HepG2 (cell line): ENCODE data around the gene CTRB2. TPM values are rescaled to one million over a fixed set of nuclear protein-coding genes. Genes with fewer than 3 reads are reported as not detected.

Source experiments
- BRCA1 ChIP-seq: sonication (generic); formaldehyde crosslinking; IDR thresholded peaks from 2 replicates; pipeline ENCODE4 v1.4.0; 2020; ENCODE audit warnings: missing genetic modification reagents
- NCOA2 ChIP-seq: sonication (generic); formaldehyde crosslinking; IDR thresholded peaks from 2 replicates; pipeline ENCODE4 v1.8.0; 2022; ENCODE audit warnings: inconsistent platforms
- POLR2A ChIP-seq, 2 experiments: IDR thresholded peaks; 2 replicates each; pipeline ENCODE4 v1.6.1; 2011; ENCODE audit warnings: low read depth in 2 of 2, low read length in 2 of 2, mild to moderate bottlenecking in 1 of 2, moderate library complexity in 1 of 2; ENCODE audit not compliant: insufficient read depth in 1 of 2
- RFXAP ChIP-seq: sonication (generic); formaldehyde crosslinking; IDR thresholded peaks from 2 replicates; pipeline ENCODE4 v1.4.0; 2020; ENCODE audit warnings: missing genetic modification reagents, borderline replicate concordance
- STAG1 ChIP-seq: sonication (generic); formaldehyde crosslinking; IDR thresholded peaks from 2 replicates; pipeline ENCODE4 v1.4.0; 2020; ENCODE audit warnings: missing genetic modification reagents
- ZNF451 ChIP-seq: sonication (generic); formaldehyde crosslinking; IDR thresholded peaks from 2 replicates; pipeline ENCODE4 v1.5.0; 2020; ENCODE audit warnings: mild to moderate bottlenecking, missing genetic modification reagents
- ZNF629 ChIP-seq: sonication (generic); formaldehyde crosslinking; conservative IDR thresholded peaks from 2 replicates; pipeline ENCODE4 v1.5.0; 2020; ENCODE audit warnings: missing genetic modification reagents
- ZNF788 ChIP-seq: sonication (generic); formaldehyde crosslinking; IDR thresholded peaks from 2 replicates; pipeline ENCODE4 v1.5.0; 2020; ENCODE audit warnings: mild to moderate bottlenecking, missing genetic modification reagents, borderline replicate concordance
- polyA plus RNA-seq, 8 experiments: library from polyadenylated mRNA; depleted of rRNA in 3 of 8; stranded (reverse) in 7 of 8; unstranded in 1 of 8; fragments of >200 nt; fragmentation: Illumina TruSeq in 4 of 8; extraction: Trizol in 4 of 8; gene quantifications; 2 replicates each; pipeline versions ENCODE4 v1.2.1 to v1.2.3, GENCODE V29; 2011 to 2016; ENCODE audit warnings: low read depth in 4 of 8, missing spikeins in 1 of 8, mixed read lengths in 1 of 8; ENCODE audit not compliant: insufficient read depth in 1 of 8
- total RNA-seq, 5 experiments: library from RNA; depleted of rRNA; stranded (reverse); fragments of >200 nt; fragmentation: Illumina TruSeq; extraction: Trizol; gene quantifications; 2 replicates each; pipeline ENCODE4 v1.2.3, GENCODE V29; 2016; ENCODE audit warnings: low read depth in 1 of 5
- TF ChIP-seq, protein P1 (sequence below), 2 experiments: sonication (generic) in 1 of 2; formaldehyde crosslinking in 1 of 2; IDR thresholded peaks; 2 replicates each; pipeline versions ENCODE4 v1.6.1 to v1.9.0; 2014 to 2022; ENCODE audit warnings: antibody characterized with exemption in 1 of 2, borderline replicate concordance in 1 of 2, inconsistent platforms in 1 of 2, low read depth in 1 of 2, missing genetic modification reagents in 1 of 2
- TF ChIP-seq, protein P2 (sequence below): sonication (generic); IDR thresholded peaks from 2 replicates; pipeline ENCODE4 v1.6.1; 2016; ENCODE audit warnings: low read depth, borderline replicate concordance
- TF ChIP-seq, protein P3 (sequence below): IDR thresholded peaks from 2 replicates; pipeline ENCODE4 v1.6.1; 2016; ENCODE audit warnings: missing compliant biosample characterization, missing genetic modification reagents, borderline replicate concordance
- TF ChIP-seq, protein P4 (sequence below): sonication (generic); formaldehyde crosslinking; IDR thresholded peaks from 2 replicates; pipeline ENCODE4 v1.5.1; 2020; ENCODE audit warnings: missing genetic modification reagents, mild to moderate bottlenecking, borderline replicate concordance
- TF ChIP-seq, protein P5 (sequence below): sonication (generic); formaldehyde crosslinking; IDR thresholded peaks from 2 replicates; pipeline ENCODE4 v1.5.0; 2020; ENCODE audit warnings: missing genetic modification reagents
- TF ChIP-seq, protein P6 (sequence below): sonication (generic); formaldehyde crosslinking; IDR thresholded peaks from 2 replicates; pipeline ENCODE4; 2020; ENCODE audit warnings: missing genetic modification reagents, mild to moderate bottlenecking, borderline replicate concordance

CTRB2 gene
- total and polyA plus RNA-seq, 2 of the 13 experiments (the other 11 are each of a cell fraction or from before 2014, with no cell fraction given), result 0.13 TPM; not detected in 1

DNA sequence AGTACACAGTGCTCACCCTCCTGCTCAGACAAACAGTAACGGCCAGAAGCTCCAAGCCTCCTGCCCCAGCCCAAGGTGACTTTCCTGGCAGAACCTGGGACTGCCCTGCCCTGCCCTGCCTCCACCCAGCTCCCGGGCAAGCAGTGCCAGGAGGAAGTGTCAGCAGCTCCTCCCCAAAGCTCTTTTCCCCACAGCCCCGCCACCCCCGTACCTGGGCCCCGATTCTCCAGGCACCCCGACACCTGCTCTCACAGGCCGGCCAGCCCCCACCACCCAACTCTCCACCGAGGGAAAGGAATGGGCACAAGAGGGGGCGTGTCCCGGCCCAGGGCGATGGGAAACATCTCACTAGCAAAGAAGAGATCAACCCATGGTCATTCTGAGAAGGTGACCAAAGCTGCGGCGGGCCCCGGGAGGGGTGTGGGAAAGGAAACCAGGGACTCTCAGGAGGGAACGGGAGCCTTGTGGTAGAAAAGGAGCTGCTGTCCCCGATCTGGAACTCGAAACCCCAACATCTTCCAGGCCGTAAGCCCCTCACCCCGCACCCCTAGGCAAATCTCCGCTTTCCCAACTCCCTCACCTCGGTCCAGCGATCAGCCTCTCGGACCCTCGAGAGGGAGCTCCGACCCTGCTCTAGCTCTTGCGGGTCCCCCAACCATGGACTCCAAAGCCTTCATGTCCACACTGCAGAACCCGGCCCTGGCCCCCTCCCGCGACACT lies 43.3 kb upstream of the CTRB2 start (continued):
- TF ChIP-seq, protein P1, sequence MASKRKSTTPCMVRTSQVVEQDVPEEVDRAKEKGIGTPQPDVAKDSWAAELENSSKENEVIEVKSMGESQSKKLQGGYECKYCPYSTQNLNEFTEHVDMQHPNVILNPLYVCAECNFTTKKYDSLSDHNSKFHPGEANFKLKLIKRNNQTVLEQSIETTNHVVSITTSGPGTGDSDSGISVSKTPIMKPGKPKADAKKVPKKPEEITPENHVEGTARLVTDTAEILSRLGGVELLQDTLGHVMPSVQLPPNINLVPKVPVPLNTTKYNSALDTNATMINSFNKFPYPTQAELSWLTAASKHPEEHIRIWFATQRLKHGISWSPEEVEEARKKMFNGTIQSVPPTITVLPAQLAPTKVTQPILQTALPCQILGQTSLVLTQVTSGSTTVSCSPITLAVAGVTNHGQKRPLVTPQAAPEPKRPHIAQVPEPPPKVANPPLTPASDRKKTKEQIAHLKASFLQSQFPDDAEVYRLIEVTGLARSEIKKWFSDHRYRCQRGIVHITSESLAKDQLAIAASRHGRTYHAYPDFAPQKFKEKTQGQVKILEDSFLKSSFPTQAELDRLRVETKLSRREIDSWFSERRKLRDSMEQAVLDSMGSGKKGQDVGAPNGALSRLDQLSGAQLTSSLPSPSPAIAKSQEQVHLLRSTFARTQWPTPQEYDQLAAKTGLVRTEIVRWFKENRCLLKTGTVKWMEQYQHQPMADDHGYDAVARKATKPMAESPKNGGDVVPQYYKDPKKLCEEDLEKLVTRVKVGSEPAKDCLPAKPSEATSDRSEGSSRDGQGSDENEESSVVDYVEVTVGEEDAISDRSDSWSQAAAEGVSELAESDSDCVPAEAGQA (IDR thresholded peaks at IDR 0.05; ENCODE audit: low read depth), result no peak
- TF ChIP-seq, protein P1 (CRISPR knock-in tag; IDR thresholded peaks at IDR 0.05; ENCODE audit: borderline replicate concordance), result peak; percentile 37; the same call in 1 of the 2 replicates
- TF ChIP-seq BRCA1 (CRISPR knock-in tag) (0 out of 2 replicates have a peak, but pooled peaks have one; percentile 32), ZNF788 (CRISPR knock-in tag) (peak; percentile 44; the same call in 1 of the 2 replicates), POLR2A (IDR thresholded peaks at IDR 0.05; ENCODE audit: insufficient read depth in 1 of 2, low read depth in 2 of 2, low read length in 2 of 2) (peak in 1 of 2 experiments; percentile 5; a peak in 1 of 4 replicates), STAG1 (CRISPR knock-in tag) (peak; percentile 38), ZNF451 (0 out of 2 replicates have a peak, but pooled peaks have one; percentile 4), ZNF629 (CRISPR knock-in tag) (0 out of 2 replicates have a peak, but pooled peaks have one; percentile 9), NCOA2 (0 out of 2 replicates have a peak, but pooled peaks have one; percentile 20), RFXAP (CRISPR knock-in tag) (0 out of 2 replicates have a peak, but pooled peaks have one; percentile 8)
- TF ChIP-seq, protein P2, sequence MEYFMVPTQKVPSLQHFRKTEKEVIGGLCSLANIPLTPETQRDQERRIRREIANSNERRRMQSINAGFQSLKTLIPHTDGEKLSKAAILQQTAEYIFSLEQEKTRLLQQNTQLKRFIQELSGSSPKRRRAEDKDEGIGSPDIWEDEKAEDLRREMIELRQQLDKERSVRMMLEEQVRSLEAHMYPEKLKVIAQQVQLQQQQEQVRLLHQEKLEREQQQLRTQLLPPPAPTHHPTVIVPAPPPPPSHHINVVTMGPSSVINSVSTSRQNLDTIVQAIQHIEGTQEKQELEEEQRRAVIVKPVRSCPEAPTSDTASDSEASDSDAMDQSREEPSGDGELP, result no peak
- TF ChIP-seq, protein P3, sequence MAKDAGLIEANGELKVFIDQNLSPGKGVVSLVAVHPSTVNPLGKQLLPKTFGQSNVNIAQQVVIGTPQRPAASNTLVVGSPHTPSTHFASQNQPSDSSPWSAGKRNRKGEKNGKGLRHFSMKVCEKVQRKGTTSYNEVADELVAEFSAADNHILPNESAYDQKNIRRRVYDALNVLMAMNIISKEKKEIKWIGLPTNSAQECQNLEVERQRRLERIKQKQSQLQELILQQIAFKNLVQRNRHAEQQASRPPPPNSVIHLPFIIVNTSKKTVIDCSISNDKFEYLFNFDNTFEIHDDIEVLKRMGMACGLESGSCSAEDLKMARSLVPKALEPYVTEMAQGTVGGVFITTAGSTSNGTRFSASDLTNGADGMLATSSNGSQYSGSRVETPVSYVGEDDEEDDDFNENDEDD (CRISPR knock-in tag), result no peak
- TF ChIP-seq, protein P4, sequence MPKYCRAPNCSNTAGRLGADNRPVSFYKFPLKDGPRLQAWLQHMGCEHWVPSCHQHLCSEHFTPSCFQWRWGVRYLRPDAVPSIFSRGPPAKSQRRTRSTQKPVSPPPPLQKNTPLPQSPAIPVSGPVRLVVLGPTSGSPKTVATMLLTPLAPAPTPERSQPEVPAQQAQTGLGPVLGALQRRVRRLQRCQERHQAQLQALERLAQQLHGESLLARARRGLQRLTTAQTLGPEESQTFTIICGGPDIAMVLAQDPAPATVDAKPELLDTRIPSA (CRISPR knock-in tag), result peak; percentile 70; the same call in 1 of the 2 replicates
- TF ChIP-seq, protein P5, sequence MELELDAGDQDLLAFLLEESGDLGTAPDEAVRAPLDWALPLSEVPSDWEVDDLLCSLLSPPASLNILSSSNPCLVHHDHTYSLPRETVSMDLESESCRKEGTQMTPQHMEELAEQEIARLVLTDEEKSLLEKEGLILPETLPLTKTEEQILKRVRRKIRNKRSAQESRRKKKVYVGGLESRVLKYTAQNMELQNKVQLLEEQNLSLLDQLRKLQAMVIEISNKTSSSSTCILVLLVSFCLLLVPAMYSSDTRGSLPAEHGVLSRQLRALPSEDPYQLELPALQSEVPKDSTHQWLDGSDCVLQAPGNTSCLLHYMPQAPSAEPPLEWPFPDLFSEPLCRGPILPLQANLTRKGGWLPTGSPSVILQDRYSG (CRISPR knock-in tag), result 0 out of 2 replicates have a peak, but pooled peaks have one; percentile 3
- TF ChIP-seq, protein P6, sequence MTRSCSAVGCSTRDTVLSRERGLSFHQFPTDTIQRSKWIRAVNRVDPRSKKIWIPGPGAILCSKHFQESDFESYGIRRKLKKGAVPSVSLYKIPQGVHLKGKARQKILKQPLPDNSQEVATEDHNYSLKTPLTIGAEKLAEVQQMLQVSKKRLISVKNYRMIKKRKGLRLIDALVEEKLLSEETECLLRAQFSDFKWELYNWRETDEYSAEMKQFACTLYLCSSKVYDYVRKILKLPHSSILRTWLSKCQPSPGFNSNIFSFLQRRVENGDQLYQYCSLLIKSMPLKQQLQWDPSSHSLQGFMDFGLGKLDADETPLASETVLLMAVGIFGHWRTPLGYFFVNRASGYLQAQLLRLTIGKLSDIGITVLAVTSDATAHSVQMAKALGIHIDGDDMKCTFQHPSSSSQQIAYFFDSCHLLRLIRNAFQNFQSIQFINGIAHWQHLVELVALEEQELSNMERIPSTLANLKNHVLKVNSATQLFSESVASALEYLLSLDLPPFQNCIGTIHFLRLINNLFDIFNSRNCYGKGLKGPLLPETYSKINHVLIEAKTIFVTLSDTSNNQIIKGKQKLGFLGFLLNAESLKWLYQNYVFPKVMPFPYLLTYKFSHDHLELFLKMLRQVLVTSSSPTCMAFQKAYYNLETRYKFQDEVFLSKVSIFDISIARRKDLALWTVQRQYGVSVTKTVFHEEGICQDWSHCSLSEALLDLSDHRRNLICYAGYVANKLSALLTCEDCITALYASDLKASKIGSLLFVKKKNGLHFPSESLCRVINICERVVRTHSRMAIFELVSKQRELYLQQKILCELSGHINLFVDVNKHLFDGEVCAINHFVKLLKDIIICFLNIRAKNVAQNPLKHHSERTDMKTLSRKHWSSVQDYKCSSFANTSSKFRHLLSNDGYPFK (CRISPR knock-in tag), result no peak
